ENCODE data around the gene TMEM209.
"Not testable (repeated sequence)": the region's sequence is repeated elsewhere in the genome, so short reads cannot be mapped to it uniquely, and the experiment has no call there.

Gene TMEM209

GRCh38 chr7:130196476-130196875 is 8.7 kb downstream of the TMEM209 start:
- no peak overlapping the region for H3K4me3 ChIP-seq (ENCODE audit: low read length)
- DNase-seq (ENCODE audit: low read depth): no peak
- TF ChIP-seq CTCF (conservative IDR thresholded peaks at IDR 0.05; ENCODE audit: low read depth, low read length): no peak

- H3K4me3 ChIP-seq (ENCODE audit: low read length): no peak overlapping the region
- TF ChIP-seq CTCF (conservative IDR thresholded peaks at IDR 0.05; ENCODE audit: low read depth, low read length): no peak
- no peak for DNase-seq (ENCODE audit: low read depth)
Observed at GRCh38 chr7:130195396-130195795, 9.8 kb downstream of the TMEM209 start.

- TF ChIP-seq CTCF (conservative IDR thresholded peaks at IDR 0.05; ENCODE audit: low read depth, low read length): no peak
- no peak for DNase-seq (ENCODE audit: low read depth)
Observed at GRCh38 chr7:130191791-130192190, 13.4 kb downstream of the TMEM209 start.

GRCh38 chr7:130189343-130189742 is 15.9 kb downstream of the TMEM209 start:
- no peak for DNase-seq (ENCODE audit: low read depth)
- no peak overlapping the region for H3K4me3 ChIP-seq (ENCODE audit: low read length)
- TF ChIP-seq CTCF (conservative IDR thresholded peaks at IDR 0.05; ENCODE audit: low read depth, low read length): no peak

More at GRCh38 chr7:130191791-130192190, 13.4 kb downstream of the TMEM209 start:
- no peak overlapping the region for H3K4me3 ChIP-seq (ENCODE audit: low read length)

- TF ChIP-seq CTCF (conservative IDR thresholded peaks at IDR 0.05; ENCODE audit: low read depth, low read length): no peak
- no peak for DNase-seq (ENCODE audit: low read depth)
- no peak overlapping the region for H3K4me3 ChIP-seq (ENCODE audit: low read length)
Observed at GRCh38 chr7:130187360-130187759, 17.8 kb downstream of the TMEM209 start.

GRCh38 chr7:130184349-130184748 is 20.9 kb downstream of the TMEM209 start:
- DNase-seq (ENCODE audit: low read depth); H3K4me3 ChIP-seq (ENCODE audit: low read length): not testable (repeated sequence)

- DNase-seq (ENCODE audit: low read depth): no peak
- no peak overlapping the region for H3K4me3 ChIP-seq (ENCODE audit: low read length)
- no peak for TF ChIP-seq CTCF (conservative IDR thresholded peaks at IDR 0.05; ENCODE audit: low read depth, low read length)
Observed at GRCh38 chr7:130182990-130183389, 22.2 kb downstream of the TMEM209 start.

- TF ChIP-seq CTCF (conservative IDR thresholded peaks at IDR 0.05; ENCODE audit: low read depth, low read length): no peak
- H3K4me3 ChIP-seq (ENCODE audit: low read length): no peak overlapping the region
- no peak for DNase-seq (ENCODE audit: low read depth)
Observed at GRCh38 chr7:130181263-130181605, 24.0 kb downstream of the TMEM209 start.
